Measurements from ENCODE around the gene PLCB2.

DNA sequence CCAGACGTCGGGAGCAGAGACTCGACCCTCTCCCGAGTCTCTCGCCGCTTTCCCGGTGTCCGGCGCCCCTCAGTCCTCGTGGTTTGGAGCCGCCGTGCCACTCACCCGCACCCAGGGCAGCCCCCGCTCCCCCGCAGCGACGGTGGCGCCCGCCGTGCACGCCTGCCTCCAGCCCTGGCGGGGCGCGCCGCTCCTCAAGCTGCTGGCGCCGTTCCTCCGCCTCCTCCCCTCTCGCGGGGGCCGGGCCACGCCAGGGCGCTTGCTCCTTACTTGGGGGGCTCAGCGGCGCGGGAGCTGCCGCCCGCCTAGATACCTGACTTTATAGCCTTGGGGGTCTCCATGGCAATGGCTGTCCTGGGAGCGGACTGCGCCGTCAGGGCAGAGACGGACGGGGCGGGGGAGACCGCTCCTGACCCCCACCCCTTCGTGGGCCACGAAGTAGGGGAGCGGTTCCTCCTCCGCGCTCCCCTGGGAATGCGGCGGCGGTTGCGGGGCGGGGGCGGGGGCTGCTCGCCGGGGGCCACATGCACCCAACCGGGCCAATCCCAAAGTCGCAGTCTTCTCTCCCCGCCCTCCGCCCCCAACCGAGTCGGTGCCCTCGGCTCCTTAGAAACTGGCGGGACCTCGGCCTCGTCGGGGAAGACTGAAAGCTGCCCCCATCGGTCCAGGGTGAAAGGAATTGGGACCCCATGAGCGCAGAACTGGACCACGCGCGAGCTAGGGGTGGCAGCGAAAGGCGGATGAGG lies 24.7 kb downstream of the PLCB2 start, which contains the start of gene ANKRD63:
- TF ChIP-seq, protein P1, sequence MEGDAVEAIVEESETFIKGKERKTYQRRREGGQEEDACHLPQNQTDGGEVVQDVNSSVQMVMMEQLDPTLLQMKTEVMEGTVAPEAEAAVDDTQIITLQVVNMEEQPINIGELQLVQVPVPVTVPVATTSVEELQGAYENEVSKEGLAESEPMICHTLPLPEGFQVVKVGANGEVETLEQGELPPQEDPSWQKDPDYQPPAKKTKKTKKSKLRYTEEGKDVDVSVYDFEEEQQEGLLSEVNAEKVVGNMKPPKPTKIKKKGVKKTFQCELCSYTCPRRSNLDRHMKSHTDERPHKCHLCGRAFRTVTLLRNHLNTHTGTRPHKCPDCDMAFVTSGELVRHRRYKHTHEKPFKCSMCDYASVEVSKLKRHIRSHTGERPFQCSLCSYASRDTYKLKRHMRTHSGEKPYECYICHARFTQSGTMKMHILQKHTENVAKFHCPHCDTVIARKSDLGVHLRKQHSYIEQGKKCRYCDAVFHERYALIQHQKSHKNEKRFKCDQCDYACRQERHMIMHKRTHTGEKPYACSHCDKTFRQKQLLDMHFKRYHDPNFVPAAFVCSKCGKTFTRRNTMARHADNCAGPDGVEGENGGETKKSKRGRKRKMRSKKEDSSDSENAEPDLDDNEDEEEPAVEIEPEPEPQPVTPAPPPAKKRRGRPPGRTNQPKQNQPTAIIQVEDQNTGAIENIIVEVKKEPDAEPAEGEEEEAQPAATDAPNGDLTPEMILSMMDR (IDR thresholded peaks at IDR 0.05), result no peak
- no peak for TF ChIP-seq EZH2 (IDR thresholded peaks at IDR 0.05; ENCODE audit: borderline replicate concordance, insufficient read depth, low read depth, low read length, poor library complexity, severe bottlenecking)
